Forelimb muscle (tissue), 1 donor: ENCODE data around the gene VPS36. TPM values are rescaled to one million over a fixed set of nuclear protein-coding genes. Genes with fewer than 3 reads are reported as not detected.
"Not testable (repeated sequence)": the region's sequence is repeated elsewhere in the genome, so short reads cannot be mapped to it uniquely, and the experiment has no call there.

ENCODE experiments used
- DNase-seq: peaks from one replicate; pipeline ENCODE4 v3.0.0-alpha.2; 2013; ENCODE audit warnings: low read depth
- polyA plus RNA-seq: library from polyadenylated mRNA; unstranded; fragments of 120-200 nt; gene quantifications from one replicate; pipeline ENCODE4 v1.2.1, GENCODE V29; 2013; ENCODE audit not compliant: insufficient read length

VPS36 gene
- polyA plus RNA-seq = 51.9 TPM

GRCh38 chr13:52450012-52450792 is at the start of gene VPS36:
TSS of gene VPS36 (minus strand) at chr13:52450634. CDS start at chr13:52450594, 40 bp downstream.
- DNase-seq = peak; percentile 90

DNA sequence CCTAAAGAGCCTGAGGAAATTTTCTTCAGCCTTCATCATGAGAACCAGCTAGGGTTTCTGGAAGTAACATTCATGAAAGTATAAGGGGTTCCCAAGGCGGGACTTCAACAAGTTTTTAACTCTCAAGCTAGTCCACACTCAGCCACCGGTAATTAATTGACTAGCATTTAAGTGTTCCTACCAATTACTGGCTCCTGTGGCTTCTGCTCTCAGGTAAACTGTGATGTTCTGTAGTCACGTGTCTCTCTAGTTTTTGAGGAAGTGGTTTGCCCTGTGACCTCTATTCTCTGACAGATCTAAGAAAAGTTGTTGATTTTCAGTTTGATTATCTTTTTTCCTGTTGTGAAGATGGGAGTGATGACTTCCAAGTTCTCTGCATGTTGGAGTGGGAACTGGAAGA is 47.5 kb upstream of the VPS36 start:
- not testable (repeated sequence) for DNase-seq

DNA sequence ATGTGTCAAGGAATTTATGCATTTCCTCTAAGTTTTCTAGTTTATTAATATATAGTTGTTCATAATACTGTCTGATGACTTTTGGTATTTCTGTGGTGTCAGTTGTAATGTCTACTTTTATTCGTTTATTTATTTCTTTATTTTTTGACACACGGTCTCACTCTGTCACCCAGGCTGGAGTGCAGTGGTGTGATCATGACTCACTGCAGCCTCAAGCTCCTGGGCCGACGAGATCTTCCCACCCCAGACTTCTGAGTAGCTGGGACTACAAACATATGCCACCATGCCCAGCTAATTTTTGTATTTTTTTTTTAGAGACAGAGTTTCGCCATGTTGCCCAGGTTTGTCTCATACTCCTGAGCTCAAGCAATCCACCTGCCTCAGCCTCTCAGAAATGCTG is 43.8 kb upstream of the VPS36 start:
- not testable (repeated sequence) for DNase-seq

GRCh38 chr13:52491015-52491414 is 40.6 kb upstream of the VPS36 start:
- DNase-seq = not testable (repeated sequence)

DNA sequence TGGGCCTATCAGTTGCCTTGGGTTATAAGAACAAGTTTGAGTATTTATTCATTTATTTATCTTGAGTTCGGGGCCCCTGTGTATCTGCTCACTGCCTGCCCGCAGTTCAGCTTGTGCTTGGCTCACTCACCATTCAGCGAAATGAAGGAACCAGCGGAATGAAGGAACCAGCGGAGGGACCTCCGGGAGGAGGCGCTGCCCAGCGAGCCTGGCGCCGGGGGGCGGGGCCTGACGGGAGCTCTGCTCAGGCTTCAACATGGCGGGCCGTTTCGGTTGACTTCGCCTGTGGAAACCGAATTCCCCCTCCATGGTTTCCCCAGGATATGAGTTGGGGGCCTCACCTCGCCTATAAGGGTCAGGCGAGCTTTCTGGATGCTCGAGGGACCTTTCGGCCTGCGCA is 38.3 kb upstream of the VPS36 start:
- DNase-seq = not testable (repeated sequence)

- DNase-seq = not testable (repeated sequence)
Observed at GRCh38 chr13:52487078-52487477, 36.6 kb upstream of the VPS36 start.

GRCh38 chr13:52480677-52481428 is 30.4 kb upstream of the VPS36 start:
- not testable (repeated sequence) for DNase-seq

GRCh38 chr13:52468487-52468886 is 18.1 kb upstream of the VPS36 start:
- DNase-seq = not testable (repeated sequence)

- no peak for DNase-seq
Observed at GRCh38 chr13:52463526-52463925, 13.1 kb upstream of the VPS36 start.

DNA sequence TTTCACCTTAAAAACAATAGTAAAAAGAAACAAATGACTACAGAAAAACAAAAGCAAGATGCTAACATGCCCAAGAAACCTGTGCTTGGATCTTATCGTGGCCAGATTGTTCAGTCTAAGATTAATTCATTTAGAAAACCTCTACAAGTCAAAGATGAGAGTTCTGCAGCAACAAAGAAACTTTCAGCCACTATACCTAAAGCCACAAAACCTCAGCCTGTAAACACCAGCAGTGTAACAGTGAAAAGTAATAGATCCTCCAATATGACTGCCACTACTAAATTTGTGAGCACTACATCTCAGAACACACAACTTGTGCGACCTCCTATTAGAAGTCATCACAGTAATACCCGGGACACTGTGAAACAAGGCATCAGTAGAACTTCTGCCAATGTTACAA is 10.8 kb upstream of the VPS36 start:
- DNase-seq = no peak

- DNase-seq = no peak
Observed at GRCh38 chr13:52459668-52460067, 9.2 kb upstream of the VPS36 start.

- DNase-seq = no peak
Observed at GRCh38 chr13:52455677-52456041, 5.2 kb upstream of the VPS36 start.

- peak; percentile 91 for DNase-seq
Observed at GRCh38 chr13:52454820-52455676, 4.6 kb upstream of the VPS36 start, which contains the start of gene CKAP2. TSS of gene CKAP2 (plus strand) at chr13:52455478. CDS start at chr13:52455557, 79 bp downstream.

GRCh38 chr13:52454459-52454819 is 4.0 kb upstream of the VPS36 start:
- DNase-seq = no peak

- DNase-seq = no peak
Observed at GRCh38 chr13:52452470-52452869, 2.0 kb upstream of the VPS36 start.

DNA sequence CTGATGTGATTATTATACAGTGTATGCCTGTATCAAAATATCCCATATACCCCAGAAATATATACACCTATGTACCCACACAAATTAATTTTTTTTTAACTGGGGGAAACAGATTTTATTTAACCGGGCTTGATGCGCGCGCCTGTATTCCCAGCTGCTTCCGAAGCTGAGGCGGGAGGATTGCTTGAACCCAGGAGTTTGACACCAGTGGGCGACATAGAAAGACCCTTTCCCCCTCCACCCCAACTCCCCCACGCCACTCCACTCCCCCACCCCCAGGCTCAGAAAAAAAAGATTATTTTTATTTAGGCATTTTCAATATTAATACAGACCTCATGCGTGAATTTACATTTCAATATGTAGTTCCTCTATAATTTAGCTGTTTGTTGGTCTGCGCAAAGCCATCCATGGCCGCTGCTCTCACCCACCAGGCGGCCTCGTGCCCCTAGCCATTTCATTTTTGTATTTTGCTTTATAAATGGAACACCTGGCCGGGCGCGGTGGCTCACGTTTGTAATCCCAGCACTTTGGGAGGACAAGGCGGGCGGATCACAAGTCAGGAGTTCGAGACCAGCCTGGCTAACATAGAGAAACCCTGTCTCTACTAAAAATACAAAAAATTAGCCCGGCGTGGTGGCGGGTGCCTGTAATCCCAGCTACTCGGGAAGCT is 836 bp upstream of the VPS36 start:
- DNase-seq = no peak

DNA sequence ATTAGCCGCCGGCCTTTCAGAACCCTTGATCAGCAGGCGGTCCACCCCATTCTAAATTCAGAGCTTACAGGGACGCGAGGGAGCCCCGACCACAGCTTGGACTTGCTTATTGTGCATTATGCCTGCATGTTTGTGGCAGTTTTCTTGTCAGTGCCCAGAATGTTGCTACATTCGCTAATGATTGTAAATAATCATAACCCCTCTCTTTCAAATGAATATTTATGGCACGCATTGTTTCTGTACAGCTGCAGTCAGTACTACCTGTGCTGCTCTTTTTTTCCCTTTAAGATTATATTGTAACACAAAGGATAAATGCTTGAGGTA is 321 bp upstream of the VPS36 start:
- DNase-seq = no peak

DNA sequence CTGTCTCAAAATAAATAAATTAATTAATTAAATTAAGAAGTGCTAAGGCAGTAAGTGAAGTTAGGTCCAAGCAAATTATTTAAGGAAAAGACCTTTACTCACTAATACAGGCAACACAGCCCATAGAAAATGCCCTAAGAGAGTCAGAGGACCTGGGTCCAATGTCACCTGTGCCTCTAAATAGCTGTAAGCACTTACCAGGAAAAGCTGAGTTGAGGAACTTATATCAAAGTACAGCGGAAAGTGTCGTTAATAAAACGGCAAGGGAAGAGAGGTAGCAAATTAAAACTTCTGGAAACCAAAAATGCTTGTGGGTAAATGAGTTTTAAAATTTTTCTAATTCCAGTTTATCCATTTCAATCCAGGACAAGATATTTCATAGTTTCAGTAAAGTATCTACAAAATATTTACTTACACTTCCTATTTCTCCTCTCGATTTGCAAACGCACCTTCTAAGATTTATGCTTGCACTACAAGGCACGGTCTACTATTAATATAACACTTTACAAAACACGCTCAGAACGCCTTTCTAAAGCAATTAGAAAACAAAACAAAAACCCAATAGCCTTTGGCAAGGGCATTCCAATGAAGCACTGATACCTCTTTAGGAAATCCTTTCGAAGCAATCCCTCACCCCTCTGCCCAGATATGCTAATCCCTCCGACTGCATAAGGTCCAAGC is 963 bp downstream of the VPS36 start:
- DNase-seq = no peak

GRCh38 chr13:52447815-52448552 is 2.5 kb downstream of the VPS36 start:
- DNase-seq = no peak

DNA sequence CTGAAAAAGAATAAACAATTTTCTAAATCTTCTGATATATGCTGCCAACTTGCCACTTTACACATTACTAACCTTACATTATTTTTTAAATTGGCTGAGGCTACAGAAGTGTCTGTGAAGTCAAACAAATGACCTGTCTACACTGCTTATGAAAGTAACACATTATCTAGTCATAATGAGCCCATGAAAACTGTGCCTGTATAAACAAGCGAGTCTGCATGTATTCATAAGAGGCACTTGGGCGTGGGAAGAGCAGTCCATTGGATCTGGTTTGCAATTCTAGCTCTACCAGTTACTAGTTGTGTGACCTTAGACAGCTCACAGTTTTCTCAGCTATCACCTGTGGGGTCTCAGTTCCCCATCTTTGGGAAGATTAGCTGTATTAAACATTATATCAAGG is 3.1 kb downstream of the VPS36 start:
- DNase-seq = no peak
